ENCODE results near the gene CAMK1G.

Gene CAMK1G

DNA sequence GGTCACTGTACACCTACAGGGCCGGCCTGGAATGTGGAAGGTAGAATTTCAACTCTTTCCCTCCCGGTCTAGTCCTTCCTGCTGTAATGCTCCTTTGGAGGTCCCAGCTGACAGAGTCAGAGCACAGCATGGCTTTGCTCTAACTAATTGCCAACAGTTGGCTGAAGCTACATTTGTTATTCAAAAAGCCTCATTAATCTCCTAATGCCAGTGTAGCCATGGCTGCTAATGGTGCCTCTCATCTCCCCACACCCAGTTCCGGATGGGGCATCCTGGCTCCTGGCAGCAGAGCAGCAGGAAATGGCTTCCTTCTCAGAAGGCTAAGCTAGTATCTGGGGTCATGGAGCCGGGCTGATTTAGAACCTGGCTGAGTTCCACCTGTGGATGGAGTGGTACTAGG lies 18.7 kb upstream of the CAMK1G start:
- DNase-seq: no peak

DNA sequence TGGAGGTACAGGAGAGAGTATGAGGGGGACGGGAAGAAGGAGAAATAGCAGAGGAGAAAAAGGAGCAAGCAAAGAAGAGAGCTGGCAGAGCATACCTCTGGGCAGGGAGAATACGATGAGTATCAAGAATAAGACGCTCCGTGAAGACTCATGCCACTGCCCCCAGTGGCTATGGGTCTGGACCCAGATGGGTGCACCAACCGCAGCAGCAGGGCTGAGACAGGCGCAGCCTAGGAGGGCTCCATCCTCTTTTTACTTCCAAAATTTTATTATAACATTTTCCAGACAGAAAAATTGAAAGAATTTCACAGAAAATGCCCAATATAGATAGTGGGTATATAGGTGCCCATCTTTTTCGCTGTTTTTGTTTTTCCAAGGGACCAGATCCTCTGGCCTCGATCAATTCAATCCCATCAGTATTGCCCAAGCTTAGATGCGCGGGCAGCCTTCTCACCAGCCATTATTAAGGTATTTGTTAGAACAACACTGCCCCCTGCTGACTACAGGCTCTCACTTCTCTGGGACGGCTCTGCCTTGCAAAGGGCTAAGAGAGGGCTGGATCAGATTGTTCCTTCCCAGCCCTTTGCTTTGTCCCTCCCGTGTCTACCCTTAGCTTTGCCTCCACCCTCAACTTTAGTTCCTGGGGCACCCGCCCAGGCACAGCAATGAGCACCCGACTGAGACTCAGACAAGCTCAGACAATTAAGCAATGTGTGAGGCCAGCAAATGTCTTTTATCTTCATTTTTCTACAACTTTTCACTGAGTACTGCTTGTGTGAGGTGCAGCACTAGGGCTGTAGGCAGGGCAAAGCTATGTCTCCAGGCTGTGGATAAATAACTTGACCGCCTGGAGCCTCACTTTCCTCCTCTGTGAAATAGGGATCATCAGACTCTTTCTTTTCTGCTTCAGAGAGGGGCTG lies 17.5 kb upstream of the CAMK1G start:
- DNase-seq: peak; percentile 45

DNA sequence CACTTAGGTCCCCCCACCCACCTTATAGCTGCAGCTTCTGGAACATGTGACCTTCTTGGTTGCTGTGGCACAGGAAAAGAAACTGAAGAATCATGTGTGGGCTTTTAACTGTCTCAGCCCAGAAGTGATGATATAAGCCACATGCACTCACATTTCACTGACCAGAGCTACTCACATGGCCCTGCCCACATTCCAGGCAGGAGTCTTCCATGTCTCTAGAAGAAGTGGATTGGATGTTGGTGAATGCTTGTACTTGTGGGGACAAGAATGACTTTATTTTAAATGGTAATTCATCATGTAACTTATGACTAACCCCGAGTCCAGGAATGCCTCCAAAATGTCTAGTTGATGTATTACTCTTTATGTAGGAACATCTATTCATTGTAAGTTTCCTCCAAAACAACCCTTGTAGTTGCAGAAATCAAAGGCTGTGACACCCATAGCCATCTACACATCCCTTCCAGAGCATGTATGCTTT lies 15.8 kb upstream of the CAMK1G start:
- DNase-seq: no peak

DNA sequence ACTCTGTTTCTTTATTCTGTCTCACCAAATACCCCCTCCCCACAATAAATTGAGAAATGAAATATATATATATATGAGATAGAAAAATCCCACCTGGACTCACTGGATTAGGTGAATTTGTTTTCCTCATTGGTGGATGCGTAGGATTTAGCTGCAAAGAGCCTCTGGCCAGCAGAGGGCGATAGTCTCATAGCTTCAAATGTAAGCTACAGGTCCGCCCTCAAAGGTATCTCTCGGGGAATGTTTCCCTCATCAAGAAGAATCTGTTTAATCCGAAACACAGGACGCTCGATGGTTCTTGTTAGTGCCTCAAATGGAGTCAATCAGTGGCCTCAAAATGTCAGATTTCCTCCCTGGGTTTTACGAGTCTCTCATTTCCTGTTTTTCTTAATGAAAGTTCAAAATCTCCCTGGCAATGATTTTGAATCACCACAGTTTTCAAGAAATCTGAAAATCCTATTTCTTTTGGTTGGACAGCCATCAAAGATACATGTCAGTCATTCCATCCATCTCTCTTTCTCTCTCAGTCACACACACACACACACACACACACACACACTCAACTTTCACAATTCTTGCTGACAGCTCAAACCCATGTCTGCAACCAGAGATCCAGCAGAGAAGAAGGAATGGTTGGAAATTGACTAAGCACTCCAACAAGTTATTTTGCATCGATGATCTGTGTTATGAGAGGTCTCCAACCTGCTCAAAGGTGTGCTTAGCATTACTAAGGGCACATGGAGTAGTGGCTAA lies 13.9 kb upstream of the CAMK1G start:
- no peak for DNase-seq

DNA sequence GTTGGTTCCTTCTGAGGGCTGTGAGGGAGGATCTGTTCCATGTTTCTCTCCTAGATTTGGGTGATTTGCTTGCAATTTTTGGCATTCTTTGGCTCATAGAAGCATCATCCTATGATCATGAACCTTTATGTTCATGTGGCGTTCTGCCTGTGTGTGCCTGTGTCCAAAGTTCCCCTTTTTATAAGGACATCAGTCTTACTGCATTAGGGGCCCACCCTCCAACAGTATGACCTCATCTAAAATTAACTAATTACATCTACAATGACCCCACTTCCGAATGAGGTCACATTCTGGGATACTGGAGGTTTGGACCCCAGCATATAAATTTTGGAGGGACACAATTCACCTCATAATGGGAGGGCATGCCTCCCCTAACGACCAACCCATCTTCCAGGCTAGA lies 12.8 kb upstream of the CAMK1G start:
- no peak for DNase-seq

DNA sequence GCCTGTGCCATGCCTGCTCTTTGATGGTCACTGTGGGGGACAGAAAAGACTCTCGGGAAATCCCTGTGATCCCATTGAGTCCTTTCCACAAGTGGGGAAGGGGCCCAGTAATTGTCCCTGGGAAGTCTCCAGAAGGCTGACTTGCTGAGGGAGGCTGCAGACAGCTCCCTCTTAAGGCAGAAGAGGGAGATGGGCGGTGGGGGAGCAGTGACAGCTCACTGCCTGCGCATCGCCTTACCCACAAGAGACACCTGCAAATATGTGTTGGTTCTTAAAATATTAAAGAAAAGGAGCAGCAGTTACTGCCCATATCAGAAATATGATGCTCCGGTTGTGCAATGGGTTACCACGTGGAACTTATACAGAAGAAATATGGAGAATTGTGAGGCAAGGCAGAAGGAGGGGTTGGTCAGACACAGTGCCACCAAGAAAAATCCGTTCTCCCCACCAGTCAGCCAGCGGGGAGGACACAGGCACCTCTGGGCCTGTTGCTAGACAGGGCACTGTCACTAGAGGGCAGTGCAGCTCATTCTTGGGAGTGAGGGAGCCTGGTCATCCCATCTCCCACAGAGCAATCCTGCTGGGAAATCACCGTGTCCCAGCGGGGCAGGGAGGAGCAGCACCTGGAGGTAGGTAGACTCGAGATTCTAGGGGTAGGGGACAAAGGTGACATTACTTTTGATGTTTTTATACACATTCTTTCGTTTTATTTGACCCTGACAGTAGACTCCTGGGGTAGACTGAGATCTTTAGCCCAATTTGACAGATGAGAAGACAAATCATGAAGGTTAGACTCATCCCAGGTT lies 6.9 kb upstream of the CAMK1G start:
- peak; percentile 74 for DNase-seq

DNA sequence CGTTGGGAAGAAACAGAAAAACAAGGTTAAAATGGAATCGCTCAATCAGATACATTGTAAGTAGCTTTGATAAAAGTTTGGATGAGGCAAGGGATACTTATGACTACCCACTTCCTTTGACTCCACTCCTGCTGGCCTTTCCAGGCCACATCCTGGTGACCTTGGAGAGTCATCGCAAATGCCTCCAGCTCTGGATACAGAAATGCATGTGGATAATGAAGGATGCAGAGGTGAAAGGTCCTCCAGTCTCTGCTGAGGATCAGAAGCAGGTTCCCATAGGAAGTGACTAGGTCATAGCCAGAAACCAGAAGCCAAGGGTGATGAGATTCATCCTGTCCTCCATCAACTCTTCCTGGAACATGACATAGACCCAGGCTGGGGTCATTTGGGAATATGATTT lies 6.2 kb upstream of the CAMK1G start:
- DNase-seq: no peak

DNA sequence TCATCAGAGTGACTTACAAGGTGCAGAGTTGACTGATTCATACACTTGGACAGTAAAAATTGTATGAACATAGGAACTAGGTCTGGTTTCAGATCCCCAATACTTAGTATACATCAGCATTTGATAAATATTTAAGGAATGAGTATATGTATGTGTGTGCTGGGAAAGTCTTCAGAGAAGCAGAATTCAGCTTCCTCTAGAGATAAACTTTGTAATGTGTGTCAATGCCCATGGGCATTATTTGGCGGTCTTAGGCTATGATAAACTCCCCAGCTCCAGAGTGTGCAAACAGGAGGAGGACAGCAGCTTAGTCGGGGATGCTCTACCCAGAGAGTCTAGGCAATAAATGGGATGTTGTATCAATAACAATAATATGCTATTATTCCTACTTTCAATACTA lies 2.9 kb upstream of the CAMK1G start:
- no peak for DNase-seq

DNA sequence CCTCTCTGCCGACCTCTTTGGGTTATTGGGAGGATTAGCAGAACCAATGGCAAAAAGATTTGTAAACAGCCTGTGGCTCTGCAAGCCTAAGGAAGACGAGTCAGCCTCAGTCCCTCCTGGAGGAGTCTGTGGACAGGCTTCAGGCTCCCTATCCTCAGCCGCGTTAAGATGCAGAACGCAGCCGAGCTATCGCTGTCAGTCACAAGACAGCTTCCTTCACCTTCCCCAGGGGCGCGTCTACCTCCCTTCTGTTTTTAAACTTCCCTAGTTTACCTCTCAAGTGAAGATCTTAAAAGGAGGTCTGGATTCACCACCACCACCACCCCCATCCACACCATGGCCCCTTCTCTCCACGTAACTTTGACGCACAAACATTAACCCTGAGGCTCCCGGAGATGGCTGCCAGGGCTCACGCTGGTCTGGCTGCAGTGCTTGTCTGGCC lies 738 bp downstream of the CAMK1G start:
- no peak for DNase-seq

DNA sequence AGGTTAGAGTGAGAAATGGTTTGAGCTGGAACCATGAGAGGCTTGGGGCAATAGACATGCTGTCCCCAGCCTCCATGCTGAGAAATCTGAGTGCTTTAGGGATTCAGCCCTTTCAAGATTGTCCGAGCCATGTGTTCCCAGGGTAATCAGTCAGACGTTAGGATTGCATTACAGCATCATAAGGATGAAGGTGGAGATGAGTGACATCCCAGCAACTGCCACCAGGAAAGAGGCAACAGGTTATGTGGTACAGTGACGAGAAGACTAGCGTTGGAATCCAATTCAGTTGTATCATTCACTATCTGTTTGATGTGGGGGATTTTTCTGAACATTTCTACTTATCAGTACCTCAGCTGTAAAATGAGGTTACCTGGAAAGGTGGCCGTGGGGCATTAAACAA lies 1.7 kb downstream of the CAMK1G start:
- no peak for DNase-seq

DNA sequence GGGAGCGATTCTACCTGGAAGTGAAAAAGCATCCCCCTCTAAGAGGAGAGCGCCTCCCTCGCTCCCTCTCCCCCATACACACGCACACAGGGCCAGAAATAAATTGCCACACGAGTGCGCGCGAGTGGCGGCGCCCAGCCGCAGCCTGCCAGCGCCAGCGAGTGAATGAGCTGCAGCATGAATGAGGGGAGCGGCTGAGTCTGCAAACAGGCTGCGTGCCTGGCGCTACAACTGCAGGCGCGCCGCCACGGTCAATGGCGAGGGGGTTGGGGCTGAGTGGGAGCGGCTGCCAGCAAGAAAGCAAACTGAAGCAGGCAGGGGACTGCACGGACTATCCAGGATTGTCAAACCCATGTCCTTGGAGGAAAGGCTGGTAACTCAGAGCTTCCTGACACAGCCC lies 2.2 kb downstream of the CAMK1G start:
- peak; percentile 65 for DNase-seq

DNA sequence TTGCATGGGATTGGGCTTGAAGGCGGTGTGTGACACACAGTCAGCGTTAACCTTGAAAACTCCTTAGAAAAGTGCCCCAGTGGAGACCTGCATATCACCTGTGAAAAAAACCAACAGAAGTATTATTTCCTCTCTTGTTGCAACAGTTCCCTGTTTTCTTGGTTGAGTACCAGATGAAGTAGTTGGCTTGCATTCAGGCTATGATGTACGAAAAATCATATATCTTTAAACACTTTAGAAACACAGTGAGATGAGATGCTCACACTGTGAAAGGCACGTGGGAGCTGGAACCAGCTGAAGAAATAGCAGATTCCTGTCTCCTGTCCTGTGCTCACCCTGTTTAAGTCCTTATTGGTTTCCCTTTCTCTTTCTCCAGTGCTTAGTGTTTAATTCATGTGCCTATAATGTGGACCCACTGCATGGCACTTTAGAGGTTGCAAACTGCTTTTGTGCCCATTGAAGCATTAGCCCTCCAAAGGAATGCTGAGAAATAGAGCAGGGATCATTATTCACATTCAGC lies 2.8 kb downstream of the CAMK1G start:
- no peak for DNase-seq

DNA sequence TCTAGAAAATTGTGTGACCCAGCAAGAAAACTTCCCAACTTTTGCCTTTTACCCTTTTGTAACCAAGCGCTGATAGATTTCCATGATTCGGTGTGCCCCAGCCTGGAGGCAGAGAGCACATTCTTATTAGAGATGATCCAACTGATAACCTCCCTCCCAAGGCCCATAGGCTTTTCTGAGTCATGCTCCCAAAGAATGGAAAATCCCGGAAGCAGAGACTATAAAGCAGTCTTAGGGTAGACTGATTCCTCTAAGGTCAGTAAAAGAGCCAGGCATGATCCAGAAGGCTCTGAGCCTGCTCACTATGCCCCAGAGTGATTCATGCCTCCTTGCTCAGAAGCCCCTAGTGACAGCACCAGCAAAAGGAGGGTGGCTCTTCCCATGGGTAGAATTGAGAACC lies 4.3 kb downstream of the CAMK1G start:
- no peak for DNase-seq

DNA sequence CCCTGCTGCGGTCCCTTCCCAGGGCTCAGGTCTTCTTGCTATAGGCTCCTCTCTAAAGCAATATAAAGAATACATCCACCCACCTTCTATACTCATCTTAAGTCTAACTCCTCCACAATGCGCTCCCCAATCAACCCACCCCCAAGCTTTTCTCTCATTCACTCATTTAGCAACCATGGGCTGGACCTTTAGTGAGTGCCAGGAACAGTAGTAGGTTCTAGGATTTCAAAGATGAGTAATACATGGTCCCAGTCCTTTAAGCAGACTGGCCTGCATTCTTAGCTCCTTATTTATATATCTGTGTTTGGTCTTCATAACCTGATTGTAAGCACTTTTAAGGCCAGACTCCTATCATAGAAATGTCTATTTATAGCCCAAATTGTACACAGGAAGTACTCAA lies 5.9 kb downstream of the CAMK1G start:
- no peak for DNase-seq

DNA sequence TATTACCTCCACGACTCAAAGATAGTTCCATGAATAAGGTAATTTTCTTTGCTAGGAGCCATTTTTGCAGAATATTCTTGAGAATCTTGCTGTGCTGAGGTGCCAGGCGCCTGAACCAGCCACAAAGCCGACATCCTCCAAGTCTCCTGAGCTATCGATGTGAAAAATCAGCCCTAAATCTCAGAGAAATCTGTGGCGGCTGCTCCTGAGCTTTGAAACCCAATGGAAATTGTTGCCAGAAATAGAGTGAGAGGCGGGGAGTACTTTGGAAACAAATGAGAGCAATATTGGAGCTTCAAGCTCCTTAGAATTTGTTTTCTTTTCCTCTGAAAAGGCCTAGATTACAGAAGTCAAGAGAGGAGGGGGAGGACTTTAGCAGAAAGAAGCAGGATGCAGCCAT lies 6.3 kb downstream of the CAMK1G start:
- DNase-seq: no peak

DNA sequence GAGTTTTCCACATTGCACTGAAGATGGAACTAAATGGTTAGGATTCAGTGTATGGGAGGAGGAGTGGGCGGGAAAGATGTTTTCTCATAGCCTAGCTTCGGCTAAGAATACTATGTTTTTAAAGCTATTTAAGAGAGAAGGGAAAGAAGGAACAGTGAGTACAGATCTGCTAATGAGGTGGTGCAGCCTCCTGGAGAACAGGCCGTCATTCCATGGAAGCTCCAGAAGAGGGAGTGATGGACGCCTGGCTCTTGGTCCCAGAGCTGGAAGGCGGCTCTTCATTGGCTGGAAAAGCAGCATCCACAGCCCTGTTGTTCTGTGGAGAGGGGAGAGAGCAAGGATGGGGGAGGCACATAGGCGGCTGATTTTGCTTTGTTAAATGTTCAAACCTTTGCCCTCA lies 6.9 kb downstream of the CAMK1G start:
- no peak for DNase-seq

DNA sequence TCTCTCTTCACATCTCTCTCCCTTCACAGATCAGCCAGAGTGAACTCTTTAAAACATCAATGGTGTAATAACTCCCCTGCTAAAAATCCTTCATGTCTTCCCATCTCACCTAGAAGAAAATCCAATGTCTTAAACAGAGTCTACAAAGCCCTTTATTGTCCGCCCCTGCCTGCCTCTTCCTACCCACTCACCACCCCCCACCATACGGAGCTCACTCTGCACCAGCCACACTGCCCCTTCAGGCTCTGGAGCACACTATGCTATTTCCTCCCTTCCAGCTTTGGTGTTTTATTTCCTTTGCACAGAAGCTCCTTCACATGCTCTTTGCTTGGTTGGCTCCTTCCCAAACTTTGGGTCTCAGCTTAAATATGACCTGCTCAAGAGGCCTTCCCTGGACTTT lies 10.2 kb downstream of the CAMK1G start:
- no peak for DNase-seq

DNA sequence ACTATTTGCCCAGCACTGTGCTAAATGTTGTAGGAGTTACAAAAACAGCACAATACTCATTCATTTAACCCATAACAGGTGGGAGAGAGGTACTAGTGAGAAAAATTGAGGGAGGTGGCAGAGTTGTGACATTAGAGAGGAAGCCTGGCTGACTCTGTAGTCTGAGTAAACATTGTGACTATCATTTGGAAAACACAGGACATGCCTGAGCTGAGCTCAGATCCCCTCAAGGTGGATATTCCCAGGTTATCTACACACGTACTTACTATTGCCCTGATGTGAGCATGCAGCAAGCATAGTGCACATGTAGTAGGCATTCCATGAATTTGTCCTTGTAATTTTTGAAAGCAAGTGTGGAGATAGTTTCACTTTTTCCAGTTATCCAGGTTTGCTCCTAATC lies 10.9 kb downstream of the CAMK1G start:
- no peak for DNase-seq

DNA sequence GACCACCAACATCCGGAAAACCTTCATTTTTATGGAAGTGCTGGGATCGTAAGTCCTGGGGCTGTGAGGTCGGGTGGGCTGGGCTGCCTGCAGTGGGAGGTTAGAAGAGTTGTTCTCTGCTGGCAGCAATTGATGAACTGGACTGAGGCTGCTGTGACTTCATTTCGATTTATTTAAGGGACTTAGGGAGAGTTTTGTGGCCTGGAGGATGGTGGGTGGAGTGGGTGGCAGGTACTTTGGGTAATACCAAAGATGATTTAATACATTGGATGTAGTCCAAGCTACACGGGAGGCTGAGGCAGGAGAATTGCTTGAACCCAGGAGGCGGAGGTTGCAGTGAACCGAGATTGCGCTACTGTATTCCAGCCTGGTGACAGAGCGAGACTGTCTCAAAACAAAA lies 11.5 kb downstream of the CAMK1G start:
- no peak for DNase-seq

DNA sequence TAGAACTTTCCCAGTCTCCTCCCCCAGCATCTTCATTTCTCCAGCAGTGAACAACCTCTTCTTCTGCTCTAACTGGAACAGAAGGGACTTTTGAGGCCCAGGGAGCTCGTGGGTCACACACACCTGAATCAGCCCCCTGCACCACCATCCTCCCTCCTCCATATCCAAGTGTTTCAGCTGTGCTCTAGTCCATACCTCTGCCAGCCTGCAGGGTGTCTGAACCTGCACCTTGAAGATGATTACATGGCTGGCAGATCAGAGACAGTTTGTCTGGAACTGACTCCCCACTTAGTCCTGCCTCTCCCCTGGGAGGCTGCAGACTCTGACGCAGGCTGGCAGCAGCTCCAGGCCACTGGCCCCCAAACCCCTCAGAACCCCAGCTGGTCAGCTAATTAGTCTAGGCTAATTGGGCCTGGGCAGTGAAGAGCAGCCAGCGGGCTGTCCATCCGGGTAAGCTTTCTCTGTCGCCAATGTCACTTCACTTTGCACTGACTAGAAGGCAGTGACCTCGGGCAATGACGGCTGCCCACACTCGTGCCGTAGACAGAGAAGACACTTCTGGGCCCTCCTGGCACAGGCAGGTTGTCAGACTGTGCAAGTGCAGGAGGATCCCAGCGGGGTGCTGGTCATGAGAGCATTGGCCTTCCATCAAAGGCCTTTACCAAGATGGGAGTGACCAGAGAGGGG lies 12.2 kb downstream of the CAMK1G start:
- no peak for DNase-seq

DNA sequence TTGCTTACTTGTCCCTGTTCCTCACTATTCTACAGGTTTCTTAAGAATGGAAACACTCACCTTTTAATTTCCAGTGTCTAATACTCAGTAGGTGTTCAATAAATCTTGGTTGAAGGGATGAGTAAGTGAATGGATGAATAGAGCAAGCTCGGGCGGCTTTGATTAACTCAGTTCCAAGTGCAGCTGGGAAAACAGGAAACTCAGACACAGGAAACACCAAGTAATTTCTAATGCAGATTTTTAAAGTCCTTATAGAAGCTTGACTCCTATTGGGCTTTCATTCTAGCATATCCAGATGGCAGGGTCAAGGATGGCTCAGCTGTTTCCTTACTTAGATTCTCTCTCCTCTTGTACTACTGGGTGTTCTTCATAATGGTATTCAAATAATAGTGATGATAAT lies 14.0 kb downstream of the CAMK1G start:
- no peak for DNase-seq

DNA sequence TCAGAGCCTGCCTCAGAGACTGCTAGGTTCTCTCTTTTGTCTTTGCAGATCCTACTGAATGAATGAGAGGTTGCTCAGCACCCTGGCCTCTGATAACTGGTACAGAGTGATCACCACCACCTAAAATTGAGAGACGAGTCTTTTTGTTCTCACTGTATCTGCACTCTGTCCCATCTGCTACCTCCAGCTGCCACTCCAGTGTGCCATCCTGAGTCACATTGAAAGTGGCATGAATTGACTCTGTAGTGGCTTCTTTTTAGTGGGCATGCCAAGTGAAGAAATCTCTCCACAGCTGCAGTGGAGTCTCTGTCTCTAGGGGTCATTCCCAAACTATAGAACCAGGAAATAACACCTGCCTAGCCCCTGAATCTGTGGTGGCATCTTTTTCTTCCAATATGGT lies 14.7 kb downstream of the CAMK1G start:
- DNase-seq: no peak
